Thyroid gland (tissue), 4 donors: ENCODE measurements around the gene FAM156A.

ENCODE experiments used
- POLR2A ChIP-seq, 2 donors: fragments of 450-650 bp; IDR thresholded peaks; one replicate each; pipeline ENCODE4 v1.6.1; 2017; ENCODE audit warnings: antibody characterized with exemption in 2 of 2, mild to moderate bottlenecking in 2 of 2, moderate library complexity in 1 of 2
- TF ChIP-seq, protein P1 (sequence below), 6 experiments: fragments of 200-600 bp in 3 of 6; fragments of 450-650 bp in 3 of 6; sonication (generic) in 3 of 6; IDR thresholded peaks; one replicate each; pipeline ENCODE4 v1.5.1; 2016 to 2019; ENCODE audit warnings: antibody characterized with exemption in 6 of 6, mild to moderate bottlenecking in 2 of 6, inconsistent platforms in 1 of 6, moderate library complexity in 1 of 6

DNA sequence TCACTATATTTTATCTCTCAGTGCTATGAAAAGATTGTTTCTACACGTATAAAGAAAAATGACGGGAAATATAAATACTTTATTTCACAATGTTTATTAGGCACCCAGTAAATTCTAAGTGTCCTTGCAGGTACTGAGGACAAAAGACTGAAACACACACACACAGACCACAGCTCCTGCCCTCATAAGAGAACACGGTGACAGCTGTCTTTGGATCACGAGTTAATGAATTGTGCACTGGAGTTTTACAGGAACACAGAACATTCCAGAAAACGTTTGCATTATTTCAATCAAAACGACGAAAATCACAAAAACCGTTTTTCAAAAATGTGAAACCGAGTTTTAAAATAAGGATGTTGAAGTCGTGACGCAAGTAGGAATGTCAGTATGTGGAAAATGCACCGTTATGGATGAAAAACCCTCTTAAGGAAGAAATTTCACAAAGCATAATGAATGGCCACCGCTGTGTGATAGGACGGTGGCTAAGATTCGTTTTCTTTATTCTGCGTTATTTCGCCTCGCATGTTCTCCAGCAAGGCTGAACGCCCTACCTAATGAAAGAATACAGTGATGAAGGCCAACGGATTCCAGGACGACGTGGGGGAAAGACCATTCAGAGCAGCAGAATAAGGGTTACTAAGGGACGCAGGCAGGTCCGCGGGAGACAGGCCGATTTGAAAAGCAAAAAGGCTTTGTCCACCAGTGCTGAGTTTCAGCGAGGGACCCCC, 24.2 kb downstream of the FAM156A start:
- TF ChIP-seq, protein P1, sequence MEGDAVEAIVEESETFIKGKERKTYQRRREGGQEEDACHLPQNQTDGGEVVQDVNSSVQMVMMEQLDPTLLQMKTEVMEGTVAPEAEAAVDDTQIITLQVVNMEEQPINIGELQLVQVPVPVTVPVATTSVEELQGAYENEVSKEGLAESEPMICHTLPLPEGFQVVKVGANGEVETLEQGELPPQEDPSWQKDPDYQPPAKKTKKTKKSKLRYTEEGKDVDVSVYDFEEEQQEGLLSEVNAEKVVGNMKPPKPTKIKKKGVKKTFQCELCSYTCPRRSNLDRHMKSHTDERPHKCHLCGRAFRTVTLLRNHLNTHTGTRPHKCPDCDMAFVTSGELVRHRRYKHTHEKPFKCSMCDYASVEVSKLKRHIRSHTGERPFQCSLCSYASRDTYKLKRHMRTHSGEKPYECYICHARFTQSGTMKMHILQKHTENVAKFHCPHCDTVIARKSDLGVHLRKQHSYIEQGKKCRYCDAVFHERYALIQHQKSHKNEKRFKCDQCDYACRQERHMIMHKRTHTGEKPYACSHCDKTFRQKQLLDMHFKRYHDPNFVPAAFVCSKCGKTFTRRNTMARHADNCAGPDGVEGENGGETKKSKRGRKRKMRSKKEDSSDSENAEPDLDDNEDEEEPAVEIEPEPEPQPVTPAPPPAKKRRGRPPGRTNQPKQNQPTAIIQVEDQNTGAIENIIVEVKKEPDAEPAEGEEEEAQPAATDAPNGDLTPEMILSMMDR (IDR thresholded peaks at IDR 0.05): no peak
- TF ChIP-seq POLR2A (IDR thresholded peaks at IDR 0.05): no peak
